Measurements from ENCODE around the gene SLC26A4. TPM values are rescaled to one million over a fixed set of nuclear protein-coding genes. Genes with fewer than 3 reads are reported as not detected.

SLC26A4 gene
- total RNA-seq, 1 experiment from 2014 or later: 0.66 TPM

DNA sequence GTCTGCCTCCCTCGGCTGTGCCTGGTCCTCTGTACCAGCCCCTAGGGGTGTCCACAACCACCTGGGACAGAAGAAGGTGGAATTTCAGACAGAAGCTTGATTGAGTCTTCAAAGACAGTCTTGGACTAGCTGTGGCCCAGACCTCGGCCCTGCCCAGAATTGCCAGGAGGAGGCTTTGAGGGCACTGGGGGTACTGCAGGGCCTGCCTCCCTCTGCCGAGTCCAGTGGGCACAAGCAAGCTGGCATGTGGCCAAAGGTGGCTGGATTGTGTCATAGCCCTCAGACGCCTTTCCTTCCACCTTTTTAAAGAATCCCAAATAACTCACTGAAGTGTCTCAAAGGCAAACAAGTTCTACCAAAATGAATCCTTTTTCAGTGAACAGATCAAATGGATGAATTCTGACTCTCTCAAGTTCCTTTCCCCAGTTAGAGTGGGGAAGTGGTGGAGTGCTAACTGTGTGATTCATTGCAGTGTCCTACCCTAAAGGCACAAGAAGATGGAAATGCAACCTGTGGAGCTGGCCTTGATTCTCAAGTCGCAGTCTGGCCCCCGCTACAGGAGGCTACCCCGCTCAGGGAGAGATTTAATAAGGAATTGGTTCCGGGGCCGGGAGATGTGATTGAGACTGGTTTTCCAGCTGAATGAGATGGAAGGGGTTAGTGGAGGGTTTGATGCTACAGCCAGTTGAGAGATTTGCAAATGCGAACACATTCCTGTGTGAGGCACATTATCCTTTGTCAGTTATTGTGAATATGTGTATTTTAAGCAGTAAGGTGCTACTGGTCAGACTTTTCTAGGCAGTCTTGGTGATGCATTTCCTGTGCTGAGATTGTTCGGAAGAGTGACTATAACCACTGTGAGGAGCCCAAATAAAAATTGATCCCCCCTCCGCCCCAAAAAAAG, 28.8 kb upstream of the SLC26A4 start:
- Histone ChIP-seq H4K20me1 (ENCODE audit: insufficient read depth) (no peaks in the 10 kb centered on the region), H3K79me2 (ENCODE audit: insufficient read depth, low read length) (no peaks in the 10 kb centered on the region), H3K4me1 (ENCODE audit: control insufficient read depth in 1 of 2, insufficient read depth in 2 of 2, low read length in 2 of 2) (no peaks in the 10 kb centered on the region), H3K9me2 (ENCODE audit: insufficient read depth) (no peaks in the 10 kb centered on the region), H2AFZ (ENCODE audit: low read depth, low read length, poor library complexity, severe bottlenecking) (no peak overlapping the region), H3K27me3 (ENCODE audit: insufficient read depth, low read length) (no peaks in the 10 kb centered on the region), H3K9ac (ENCODE audit: low read length) (no peak overlapping the region), H3K4me3 (replicated peaks in 1 of 2; ENCODE audit: low read depth in 1 of 2, low read length in 2 of 2) (no peak overlapping the region), H3K4me2 (ENCODE audit: low read length) (no peak overlapping the region), H3K9me3 (ENCODE audit: control insufficient read depth in 1 of 2, insufficient read depth in 1 of 2, low read depth in 1 of 2, low read length in 2 of 2) (no peaks in the 10 kb centered on the region), H3K27ac (ENCODE audit: low read depth, low read length) (no peak overlapping the region), H3K36me3 (ENCODE audit: control insufficient read depth in 1 of 2, insufficient read depth in 2 of 2, low read length in 2 of 2) (no peaks in the 10 kb centered on the region)
- intact Hi-C loops (cut with micrococcal nuclease): no loop called here
- BruUV-seq (replicated peaks): no TSS peak
- DNase-seq (ENCODE audit: low read depth, low spot score) (no peak), ATAC-seq (peak; percentile 44; the same call in 1 of the 2 replicates)
- ChIA-PET RAD21 (ENCODE audit: low non-redundant PET in 1 of 2, low total read pairs in 2 of 2, uncharacterized antibody in 2 of 2, unreplicated experiment in 2 of 2) (no interaction called here), POLR2A (no interaction called here), CTCF (no interaction called here)
- TF ChIP-seq REST (IDR thresholded peaks at IDR 0.05; ENCODE audit: low read depth) (no peak), EGR1 (IDR thresholded peaks at IDR 0.05; ENCODE audit: low read depth) (no peak), ZFX (IDR thresholded peaks at IDR 0.05) (no peak), ELF1 (IDR thresholded peaks at IDR 0.05; ENCODE audit: borderline replicate concordance, low read depth) (no peak), CEBPB (IDR thresholded peaks at IDR 0.05; ENCODE audit: low read depth) (no peak), FOSL1 (IDR thresholded peaks at IDR 0.05; ENCODE audit: low read depth) (no peak), POLR2A (IDR thresholded peaks at IDR 0.05; ENCODE audit: borderline replicate concordance, extremely low read depth, insufficient read depth, insufficient read length) (no peak), SIN3A (IDR thresholded peaks at IDR 0.05; ENCODE audit: low read depth) (no peak), EZH2 (IDR thresholded peaks at IDR 0.05) (no peak), ZNF274 (IDR thresholded peaks at IDR 0.05; ENCODE audit: low read depth, low read length) (no peak), CBX3 (IDR thresholded peaks at IDR 0.05; ENCODE audit: low read depth) (no peak)
